GM19455 (cell line): ENCODE measurements around the gene EWSR1.

Experiments
- ATAC-seq: cut with Tn5 transposase; IDR thresholded peaks from one replicate; pipeline ENCODE4 v1.9.1; 2021; ENCODE audit not compliant: unreplicated experiment

Gene EWSR1

GRCh38 chr22:29315286-29316140, 47.4 kb downstream of the EWSR1 start, which contains the start of gene RASL10A:
RASL10A (minus strand) TSS chr22:29315697; CDS start chr22:29315246, 451 bp downstream.
- ATAC-seq = no peak

- no peak for ATAC-seq
Measured at GRCh38 chr22:29316141-29316828, 48.2 kb downstream of the EWSR1 start.

- no peak for ATAC-seq
Measured at GRCh38 chr22:29317827-29318454, 49.9 kb downstream of the EWSR1 start.

GRCh38 chr22:29319072-29319471, 51.0 kb downstream of the EWSR1 start:
- no peak for ATAC-seq

- no peak for ATAC-seq
Measured at GRCh38 chr22:29320546-29320945, 52.5 kb downstream of the EWSR1 start.

GRCh38 chr22:29323641-29324040, 55.6 kb downstream of the EWSR1 start:
- ATAC-seq = no peak

GRCh38 chr22:29325356-29325755, 57.3 kb downstream of the EWSR1 start:
- no peak for ATAC-seq

- no peak for ATAC-seq
Measured at GRCh38 chr22:29325785-29326315, 57.8 kb downstream of the EWSR1 start.

GRCh38 chr22:29326481-29326880, 58.4 kb downstream of the EWSR1 start:
- no peak for ATAC-seq

GRCh38 chr22:29327089-29327764, 59.2 kb downstream of the EWSR1 start:
- ATAC-seq = no peak

- no peak for ATAC-seq
Measured at GRCh38 chr22:29328055-29328454, 60.0 kb downstream of the EWSR1 start.

- ATAC-seq = no peak
Measured at GRCh38 chr22:29328566-29329500, 60.8 kb downstream of the EWSR1 start.

- ATAC-seq = no peak
Measured at GRCh38 chr22:29329581-29329980, 61.5 kb downstream of the EWSR1 start.

GRCh38 chr22:29330291-29330690, 62.2 kb downstream of the EWSR1 start:
- no peak for ATAC-seq

- ATAC-seq = no peak
Measured at GRCh38 chr22:29330753-29331152, 62.7 kb downstream of the EWSR1 start.

GRCh38 chr22:29331213-29331612, 63.1 kb downstream of the EWSR1 start:
- no peak for ATAC-seq

- no peak for ATAC-seq
Measured at GRCh38 chr22:29331658-29332300, 63.7 kb downstream of the EWSR1 start.

GRCh38 chr22:29332886-29333496, 64.9 kb downstream of the EWSR1 start:
- ATAC-seq = no peak

- ATAC-seq = no peak
Measured at GRCh38 chr22:29334148-29334547, 66.1 kb downstream of the EWSR1 start.
